Panc1 (cell line): Measurements from ENCODE around the gene GPR153.

ENCODE experiments used
- SIN3A ChIP-seq: IDR thresholded peaks from 2 replicates; pipeline ENCODE4 v1.6.1; 2012; ENCODE audit warnings: low read depth, mild to moderate bottlenecking, low read length, moderate library complexity, borderline replicate concordance; ENCODE audit not compliant: insufficient read depth
- TF ChIP-seq, protein P1 (sequence below): fragments of 450-650 bp; IDR thresholded peaks from 2 replicates; pipeline ENCODE4 v1.5.1; 2017; ENCODE audit warnings: mild to moderate bottlenecking

DNA sequence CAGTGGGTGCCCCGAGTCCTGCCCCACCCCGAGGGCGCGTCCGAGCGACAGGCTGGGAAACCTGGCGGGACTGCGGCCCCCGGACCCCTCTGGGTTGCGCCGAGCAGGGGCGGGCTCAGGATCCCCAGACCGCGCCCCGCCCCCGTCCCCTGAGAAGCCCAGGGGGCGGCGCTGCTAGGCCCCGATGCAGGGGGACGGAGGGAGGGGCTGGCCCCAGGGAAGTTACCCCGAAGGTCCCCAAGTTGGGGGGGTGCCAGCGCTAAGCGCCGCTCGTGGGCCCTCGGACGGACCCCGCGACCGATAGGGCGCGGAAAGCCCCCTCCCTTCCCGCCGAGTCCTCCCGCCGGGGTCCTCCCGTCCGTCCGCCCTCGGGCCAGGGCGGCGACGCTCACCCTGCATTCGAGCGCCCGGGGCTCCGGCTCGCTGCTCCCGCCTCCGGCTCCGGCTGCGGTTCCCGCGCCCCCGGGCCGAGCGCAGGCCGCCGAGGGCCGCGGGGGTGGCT is 414 bp downstream of the GPR153 start:
- no peak for TF ChIP-seq SIN3A
- TF ChIP-seq, protein P1, sequence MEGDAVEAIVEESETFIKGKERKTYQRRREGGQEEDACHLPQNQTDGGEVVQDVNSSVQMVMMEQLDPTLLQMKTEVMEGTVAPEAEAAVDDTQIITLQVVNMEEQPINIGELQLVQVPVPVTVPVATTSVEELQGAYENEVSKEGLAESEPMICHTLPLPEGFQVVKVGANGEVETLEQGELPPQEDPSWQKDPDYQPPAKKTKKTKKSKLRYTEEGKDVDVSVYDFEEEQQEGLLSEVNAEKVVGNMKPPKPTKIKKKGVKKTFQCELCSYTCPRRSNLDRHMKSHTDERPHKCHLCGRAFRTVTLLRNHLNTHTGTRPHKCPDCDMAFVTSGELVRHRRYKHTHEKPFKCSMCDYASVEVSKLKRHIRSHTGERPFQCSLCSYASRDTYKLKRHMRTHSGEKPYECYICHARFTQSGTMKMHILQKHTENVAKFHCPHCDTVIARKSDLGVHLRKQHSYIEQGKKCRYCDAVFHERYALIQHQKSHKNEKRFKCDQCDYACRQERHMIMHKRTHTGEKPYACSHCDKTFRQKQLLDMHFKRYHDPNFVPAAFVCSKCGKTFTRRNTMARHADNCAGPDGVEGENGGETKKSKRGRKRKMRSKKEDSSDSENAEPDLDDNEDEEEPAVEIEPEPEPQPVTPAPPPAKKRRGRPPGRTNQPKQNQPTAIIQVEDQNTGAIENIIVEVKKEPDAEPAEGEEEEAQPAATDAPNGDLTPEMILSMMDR, result no peak; the same call in 1 of the 2 replicates
